B cell (primary cell): ENCODE data around the gene ZDHHC14. TPM values are rescaled to one million over a fixed set of nuclear protein-coding genes. Genes with fewer than 3 reads are reported as not detected.

Experiments
- ATAC-seq: fragments of 200-7000 bp; cut with Tn5 transposase; one replicate; pipeline ENCODE4 v1.10.0; 2021; ENCODE audit warnings: low read depth, mild to moderate bottlenecking, moderate number of reproducible peaks, moderate library complexity
- CTCF ChIA-PET: fragments of 350-600 bp; sonication (Branson Sonifier 250); formaldehyde crosslinking; loops from one replicate; lab custom pipeline; 2021; ENCODE audit warnings: antibody characterized with exemption, inconsistent platforms; lab: Charles Lee
- POLR2A ChIA-PET: fragments of 350-600 bp; sonication (Branson Sonifier 250); formaldehyde crosslinking; loops from one replicate; lab custom pipeline; 2021; ENCODE audit warnings: antibody characterized with exemption; lab: Charles Lee
- DNase-seq: peaks from one replicate; pipeline ENCODE4 v3.0.0; 2013
- H2AFZ ChIP-seq: 2 replicates; pipeline ENCODE4 v1.6.1; 2012; ENCODE audit warnings: mild to moderate bottlenecking, low read depth, low read length; ENCODE audit not compliant: insufficient read depth, poor library complexity, severe bottlenecking
- H3K27ac ChIP-seq, 2 donors: 1 replicate in 1 of 2; 2 replicates in 1 of 2; pipeline ENCODE4 v1.5.1; 2012 to 2013; ENCODE audit warnings: low read length in 2 of 2, mild to moderate bottlenecking in 2 of 2, moderate library complexity in 1 of 2
- H3K27me3 ChIP-seq, 4 experiments: fragments of 200-600 bp in 1 of 4; sonication (generic) in 1 of 4; replicated peaks in 1 of 4; 1 replicate in 2 of 4; 2 replicates in 2 of 4; pipeline versions ENCODE4 v1.6.1 to v1.7.0; 2013 to 2016; ENCODE audit warnings: low read length in 3 of 4, mild to moderate bottlenecking in 2 of 4, mixed read lengths in 1 of 4, moderate library complexity in 1 of 4; ENCODE audit not compliant: insufficient read depth in 4 of 4, control insufficient read depth in 3 of 4; ENCODE audit errors: control extremely low read depth in 1 of 4
- H3K36me3 ChIP-seq, 2 experiments: replicated peaks in 1 of 2; 1 replicate in 1 of 2; 2 replicates in 1 of 2; pipeline versions ENCODE4 v1.6.1 to v1.7.1; 2013; ENCODE audit warnings: low read length in 1 of 2; ENCODE audit not compliant: insufficient read depth in 2 of 2, control insufficient read depth in 1 of 2; ENCODE audit errors: control extremely low read depth in 1 of 2, extremely low read depth in 1 of 2
- H3K4me1 ChIP-seq, 2 donors: fragments of 200-600 bp in 1 of 2; sonication (generic) in 1 of 2; 1 replicate in 1 of 2; 2 replicates in 1 of 2; pipeline versions ENCODE4 v1.5.1 to v1.6.1; 2013 to 2017; ENCODE audit warnings: low read length in 2 of 2; ENCODE audit not compliant: control insufficient read depth in 2 of 2, insufficient read depth in 2 of 2
- H3K4me2 ChIP-seq: replicated peaks from 2 replicates; pipeline ENCODE3; 2012; ENCODE audit warnings: mild to moderate bottlenecking, low read depth, low read length; ENCODE audit not compliant: poor library complexity, severe bottlenecking
- H3K4me3 ChIP-seq, 5 experiments: fragments of 200-600 bp in 1 of 5; sonication (generic) in 1 of 5; 1 replicate in 3 of 5; 2 replicates in 2 of 5; pipeline versions ENCODE4 v1.5.1 to v1.7.0; 2011 to 2016; ENCODE audit warnings: low read length in 4 of 5, mild to moderate bottlenecking in 4 of 5, low read depth in 2 of 5, control low read depth in 1 of 5, moderate library complexity in 1 of 5; ENCODE audit not compliant: insufficient read depth in 1 of 5; ENCODE audit errors: control extremely low read depth in 1 of 5, extremely low read depth in 1 of 5
- H3K79me2 ChIP-seq: fragments of 200-600 bp; sonication (generic); one replicate; pipeline ENCODE4 v1.6.0; 2016; ENCODE audit warnings: low read length; ENCODE audit not compliant: control insufficient read depth, insufficient read depth
- H3K9ac ChIP-seq: fragments of 200-600 bp; sonication (generic); 2 replicates; pipeline ENCODE4 v1.6.1; 2017; ENCODE audit warnings: mild to moderate bottlenecking, low read length, moderate library complexity
- H3K9me3 ChIP-seq, 3 donors: one replicate each; pipeline versions ENCODE4 v1.6.1 to v1.7.1; 2013; ENCODE audit warnings: low read length in 2 of 3; ENCODE audit not compliant: control insufficient read depth in 2 of 3, insufficient read depth in 1 of 3; ENCODE audit errors: control extremely low read depth in 1 of 3
- H4K20me1 ChIP-seq: 2 replicates; pipeline ENCODE4 v1.6.0; 2012; ENCODE audit warnings: mild to moderate bottlenecking, low read length; ENCODE audit not compliant: insufficient read depth, control insufficient read depth, poor library complexity, severe bottlenecking
- H3K27ac Mint-ChIP-seq: one replicate; pipeline ENCODE4 v1.8.0; 2021; ENCODE audit warnings: mixed read lengths
- H3K27me3 Mint-ChIP-seq: one replicate; pipeline ENCODE4 v1.8.0; 2021; ENCODE audit warnings: mixed read lengths
- H3K4me1 Mint-ChIP-seq: one replicate; pipeline ENCODE4 v1.8.0; 2021; ENCODE audit warnings: mixed read lengths
- H3K4me3 Mint-ChIP-seq: one replicate; pipeline ENCODE4 v1.8.0; 2021; ENCODE audit warnings: mixed read lengths
- H3K9me3 Mint-ChIP-seq: one replicate; pipeline ENCODE4 v1.8.0; 2022; ENCODE audit warnings: mixed read lengths; ENCODE audit not compliant: insufficient read depth
- EZH2 ChIP-seq: IDR thresholded peaks from 2 replicates; pipeline ENCODE4 v1.6.1; 2012; ENCODE audit warnings: borderline replicate concordance, low read depth, mild to moderate bottlenecking, moderate library complexity, low read length; ENCODE audit not compliant: insufficient read depth, poor library complexity, severe bottlenecking
- WGBS: methylation state at CpG from one replicate; pipeline ENCODE4 v1.1.5; 2013; ENCODE audit warnings: missing lambda C conversion rate; ENCODE audit not compliant: insufficient coverage; 5-methylcytosine and 5-hydroxymethylcytosine counted together
- intact Hi-C: fragments of 100-400 bp; cut with micrococcal nuclease; formaldehyde crosslinking; loops from one replicate; pipeline ENCODE4 v1.10.0; 2022
- polyA plus RNA-seq: library from polyadenylated mRNA; depleted of rRNA; stranded (reverse); fragments of >200 nt; gene quantifications from 2 replicates; pipeline ENCODE4 v1.2.3, GENCODE V29; 2012
- total RNA-seq, 2 donors: library from RNA; stranded (reverse); fragments of 120-200 nt in 1 of 2; gene quantifications; 1 replicate in 1 of 2; 2 replicates in 1 of 2; pipeline versions ENCODE4 v1.2.3 to v1.2.4, GENCODE V29; 2013 to 2022
- TF ChIP-seq, protein P1 (sequence below): fragments of 200-600 bp; IDR thresholded peaks from one replicate; pipeline ENCODE4 v1.8.0; 2022; ENCODE audit warnings: antibody characterized with exemption, mild to moderate bottlenecking

Gene ZDHHC14
- total and polyA plus RNA-seq, 2 donors (not counting 1 experiment from before 2014, with no cell fraction given) = 8.8 to 50.4 TPM

DNA sequence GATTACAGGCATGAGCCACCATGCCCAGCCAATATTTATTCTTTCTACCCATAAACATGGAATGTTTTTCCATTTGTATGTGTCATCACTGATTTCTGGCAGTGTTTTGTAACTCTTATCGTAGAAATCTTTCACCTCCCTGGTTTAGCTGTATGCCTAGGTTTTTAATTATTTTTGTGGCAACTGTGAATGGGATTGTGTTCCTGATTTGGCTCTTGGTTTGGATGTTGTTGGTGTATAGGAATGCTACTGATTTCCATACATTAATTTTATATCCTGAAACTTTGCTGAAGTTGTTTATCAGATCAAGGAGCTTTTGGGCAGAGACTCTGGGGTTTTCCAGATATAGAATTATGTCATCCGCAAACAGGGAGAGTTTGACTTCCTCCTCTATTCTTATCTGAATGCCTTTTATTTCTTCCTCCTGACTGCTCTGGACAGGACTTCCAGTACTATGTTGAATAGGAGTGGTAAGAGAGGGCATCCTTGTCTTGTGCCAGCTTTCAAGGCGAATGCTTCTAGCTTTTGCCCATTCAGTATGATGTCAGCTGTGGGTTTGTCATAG lies 198.6 kb downstream of the ZDHHC14 start:
- Histone ChIP-seq H3K79me2 (peaks cover 15% of the 10 kb centered on the region), H3K9me3 (peaks cover 0 to 21% (median 14%) of the 10 kb centered on the region in 3 donors), H3K4me3 (no peak overlapping the region), H3K4me2 (no peak overlapping the region), H2AFZ (no peak overlapping the region), H3K9ac (no peak overlapping the region), H3K27me3 (no peaks in the 10 kb centered on the region), H3K36me3 (peaks cover 0 to 2% of the 10 kb centered on the region in 2 experiments), H3K4me1 (peaks cover 5 to 21% of the 10 kb centered on the region in 2 donors), H4K20me1 (no peaks in the 10 kb centered on the region), H3K27ac (no peak overlapping the region)
- Mint-ChIP-seq H3K27me3 (no peaks in the 10 kb centered on the region), H3K4me3 (no peak overlapping the region), H3K9me3 (peaks cover 13% of the 10 kb centered on the region), H3K4me1 (peaks cover 54% of the 10 kb centered on the region), H3K27ac (no peak overlapping the region)
- WGBS = 71% methylated on average over 1 of the region's 3 CpGs
- no peak for DNase-seq
- POLR2A ChIA-PET = no interaction called here
- CTCF ChIA-PET = no interaction called here
- TF ChIP-seq, protein P1, sequence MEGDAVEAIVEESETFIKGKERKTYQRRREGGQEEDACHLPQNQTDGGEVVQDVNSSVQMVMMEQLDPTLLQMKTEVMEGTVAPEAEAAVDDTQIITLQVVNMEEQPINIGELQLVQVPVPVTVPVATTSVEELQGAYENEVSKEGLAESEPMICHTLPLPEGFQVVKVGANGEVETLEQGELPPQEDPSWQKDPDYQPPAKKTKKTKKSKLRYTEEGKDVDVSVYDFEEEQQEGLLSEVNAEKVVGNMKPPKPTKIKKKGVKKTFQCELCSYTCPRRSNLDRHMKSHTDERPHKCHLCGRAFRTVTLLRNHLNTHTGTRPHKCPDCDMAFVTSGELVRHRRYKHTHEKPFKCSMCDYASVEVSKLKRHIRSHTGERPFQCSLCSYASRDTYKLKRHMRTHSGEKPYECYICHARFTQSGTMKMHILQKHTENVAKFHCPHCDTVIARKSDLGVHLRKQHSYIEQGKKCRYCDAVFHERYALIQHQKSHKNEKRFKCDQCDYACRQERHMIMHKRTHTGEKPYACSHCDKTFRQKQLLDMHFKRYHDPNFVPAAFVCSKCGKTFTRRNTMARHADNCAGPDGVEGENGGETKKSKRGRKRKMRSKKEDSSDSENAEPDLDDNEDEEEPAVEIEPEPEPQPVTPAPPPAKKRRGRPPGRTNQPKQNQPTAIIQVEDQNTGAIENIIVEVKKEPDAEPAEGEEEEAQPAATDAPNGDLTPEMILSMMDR = no peak
- no peak for TF ChIP-seq EZH2
- no peak for ATAC-seq
- intact Hi-C loops = no loop called here

DNA sequence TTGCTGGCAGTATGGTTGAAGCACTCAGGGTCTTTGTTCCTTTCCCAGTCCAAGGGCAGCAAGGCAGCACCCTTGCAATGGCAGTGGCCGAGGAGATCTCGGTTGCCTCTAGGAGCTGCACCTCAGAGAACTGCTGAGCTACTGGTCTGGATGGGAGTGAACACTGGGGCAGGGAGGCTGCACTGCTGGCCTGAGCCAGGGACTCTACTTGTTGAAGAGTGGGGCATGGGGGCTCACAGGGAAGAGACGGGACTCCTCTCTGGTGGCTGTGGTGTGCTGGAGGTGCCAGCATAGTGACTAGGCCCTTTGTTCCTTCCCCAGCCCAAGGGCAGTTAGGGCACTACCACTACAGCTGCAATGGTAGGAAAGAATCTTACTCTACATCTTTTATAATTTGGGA lies 203.0 kb downstream of the ZDHHC14 start:
- DNase-seq (no peak), ATAC-seq (no peak)
- TF ChIP-seq, protein P1 = no peak
- TF ChIP-seq EZH2 = no peak
- Histone ChIP-seq H3K9ac (no peak overlapping the region), H3K9me3 (peaks cover 0 to 14% (median 7%) of the 10 kb centered on the region in 3 donors), H3K79me2 (peaks cover 15% of the 10 kb centered on the region), H4K20me1 (no peaks in the 10 kb centered on the region), H3K27me3 (no peaks in the 10 kb centered on the region), H3K4me1 (peaks cover 2 to 34% of the 10 kb centered on the region in 2 donors), H3K36me3 (peaks cover 0 to 2% of the 10 kb centered on the region in 2 experiments), H3K4me2 (no peak overlapping the region), H3K4me3 (no peak overlapping the region), H3K27ac (no peak overlapping the region), H2AFZ (no peak overlapping the region)
- WGBS = 100% methylated on average over 2 of the region's 3 CpGs
- Mint-ChIP-seq H3K27ac (no peak overlapping the region), H3K27me3 (no peaks in the 10 kb centered on the region), H3K9me3 (peaks cover 8% of the 10 kb centered on the region), H3K4me1 (peaks cover 48% of the 10 kb centered on the region), H3K4me3 (no peak overlapping the region)
- ChIA-PET CTCF (interaction anchor here (1.2 kb wide), 1 partner anchor 10 kb away, joined by 3 read pairs; no protein-coding TSS in a partner anchor), POLR2A (interaction anchor here (1.0 kb wide), 1 partner anchor 13 kb away, joined by 3 read pairs; no protein-coding TSS in a partner anchor)
- intact Hi-C loops = no loop called here
